NT2/D1 (cell line): ENCODE results near the gene OAS1.
"Not testable (repeated sequence)": the region's sequence is repeated elsewhere in the genome, so short reads cannot be mapped to it uniquely, and the experiment has no call there.

Source experiments
- DNase-seq: peaks from one replicate; pipeline ENCODE4 v3.0.0-alpha.2; 2011; ENCODE audit warnings: low read depth, low spot score
- H3K27me3 ChIP-seq: 2 replicates; pipeline ENCODE4 v1.6.0; 2011; ENCODE audit warnings: mild to moderate bottlenecking; ENCODE audit not compliant: insufficient read length, insufficient read depth
- H3K36me3 ChIP-seq: 2 replicates; pipeline ENCODE4 v1.6.1; 2011; ENCODE audit warnings: mild to moderate bottlenecking, low read length, mixed read lengths; ENCODE audit not compliant: insufficient read depth, insufficient read length
- H3K4me1 ChIP-seq: 2 replicates; pipeline ENCODE4 v1.5.1; 2011; ENCODE audit not compliant: insufficient read depth, insufficient read length
- H3K4me3 ChIP-seq: 2 replicates; pipeline ENCODE4 v1.5.1; 2011; ENCODE audit warnings: low read depth; ENCODE audit not compliant: insufficient read length
- H3K9ac ChIP-seq: 2 replicates; pipeline ENCODE4 v1.6.0; 2011; ENCODE audit warnings: low read depth; ENCODE audit not compliant: insufficient read length
- H3K9me3 ChIP-seq: 2 replicates; pipeline ENCODE4 v1.5.1; 2011; ENCODE audit warnings: mild to moderate bottlenecking, low read length; ENCODE audit not compliant: insufficient read depth
- SUZ12 ChIP-seq: IDR thresholded peaks from 2 replicates; pipeline ENCODE4 v1.6.1; 2011; ENCODE audit not compliant: insufficient read length, insufficient read depth; ENCODE audit errors: extremely low read depth
- YY1 ChIP-seq: IDR thresholded peaks from 2 replicates; pipeline ENCODE4 v1.6.1; 2011; ENCODE audit not compliant: insufficient read length, insufficient read depth
- ZNF274 ChIP-seq: IDR thresholded peaks from 2 replicates; pipeline ENCODE4 v1.6.1; 2011; ENCODE audit warnings: mild to moderate bottlenecking, low read depth, low read length

The OAS1 gene

GRCh38 chr12:112916270-112916669 is 9.5 kb downstream of the OAS1 start:
- Histone ChIP-seq H3K4me3 (no peak overlapping the region), H3K9me3 (peaks cover 23% of the 10 kb centered on the region), H3K9ac (no peak overlapping the region), H3K4me1 (no peaks in the 10 kb centered on the region), H3K27me3 (no peaks in the 10 kb centered on the region), H3K36me3 (no peaks in the 10 kb centered on the region)
- TF ChIP-seq ZNF274: no peak
- TF ChIP-seq YY1: no peak
- TF ChIP-seq SUZ12: no peak
- no peak for DNase-seq

- DNase-seq: no peak
- Histone ChIP-seq H3K27me3 (no peaks in the 10 kb centered on the region), H3K9me3 (peaks cover 1% of the 10 kb centered on the region; the same call in 1 of the 2 replicates), H3K4me1 (no peaks in the 10 kb centered on the region), H3K4me3 (no peak overlapping the region), H3K9ac (no peak overlapping the region), H3K36me3 (no peaks in the 10 kb centered on the region)
- TF ChIP-seq SUZ12 (no peak), ZNF274 (no peak), YY1 (no peak)
Measured at GRCh38 chr12:112919121-112919520, 12.4 kb downstream of the OAS1 start.

- H3K4me3 ChIP-seq: no peak overlapping the region
- no peak overlapping the region for H3K9ac ChIP-seq
- H3K27me3 ChIP-seq: no peaks in the 10 kb centered on the region
- peaks cover 14% of the 10 kb centered on the region; the same call in 1 of the 2 replicates for H3K9me3 ChIP-seq
- TF ChIP-seq ZNF274: no peak
- TF ChIP-seq SUZ12: no peak
- no peak for TF ChIP-seq YY1
- H3K36me3 ChIP-seq: no peaks in the 10 kb centered on the region
- no peak for DNase-seq
- H3K4me1 ChIP-seq: no peaks in the 10 kb centered on the region
Measured at GRCh38 chr12:112924986-112925385, 18.2 kb downstream of the OAS1 start.

- H3K9ac ChIP-seq, H3K27me3 ChIP-seq, H3K36me3 ChIP-seq, H3K4me3 ChIP-seq, H3K4me1 ChIP-seq, DNase-seq: not testable (repeated sequence)
- peaks cover 14% of the 10 kb centered on the region; the same call in 1 of the 2 replicates for H3K9me3 ChIP-seq
Measured at GRCh38 chr12:112926416-112927033, 19.8 kb downstream of the OAS1 start.

- no peak for TF ChIP-seq SUZ12
- no peak for TF ChIP-seq ZNF274
- no peak for TF ChIP-seq YY1
- Histone ChIP-seq H3K36me3 (no peaks in the 10 kb centered on the region), H3K9ac (no peak overlapping the region), H3K27me3 (no peaks in the 10 kb centered on the region), H3K9me3 (peaks cover 14% of the 10 kb centered on the region; the same call in 1 of the 2 replicates), H3K4me3 (no peak overlapping the region), H3K4me1 (peaks cover under 1% of the 10 kb centered on the region)
- DNase-seq: no peak
Measured at GRCh38 chr12:112927475-112927874, 20.7 kb downstream of the OAS1 start.

- Histone ChIP-seq H3K4me3 (no peak overlapping the region), H3K4me1 (peaks cover 5% of the 10 kb centered on the region), H3K36me3 (no peaks in the 10 kb centered on the region), H3K9me3 (peaks cover 14% of the 10 kb centered on the region; the same call in 1 of the 2 replicates), H3K9ac (no peak overlapping the region), H3K27me3 (no peaks in the 10 kb centered on the region)
- no peak for DNase-seq
- TF ChIP-seq ZNF274 (no peak), SUZ12 (no peak), YY1 (no peak)
Measured at GRCh38 chr12:112927925-112928324, 21.2 kb downstream of the OAS1 start.

GRCh38 chr12:112928978-112929377 is 22.2 kb downstream of the OAS1 start:
- no peak for TF ChIP-seq YY1
- no peak for TF ChIP-seq ZNF274
- TF ChIP-seq SUZ12: no peak
- Histone ChIP-seq H3K4me3 (no peak overlapping the region), H3K27me3 (no peaks in the 10 kb centered on the region), H3K9ac (no peak overlapping the region), H3K36me3 (no peaks in the 10 kb centered on the region), H3K9me3 (peaks cover 14% of the 10 kb centered on the region; the same call in 1 of the 2 replicates), H3K4me1 (peaks cover 5% of the 10 kb centered on the region)
- no peak for DNase-seq
